IMR-90 (cell line): ENCODE results near the gene FGD5.

Experiments
- CEBPB ChIP-seq: IDR thresholded peaks from 2 replicates; pipeline ENCODE4 v1.6.1; 2012; ENCODE audit warnings: low read depth, low read length, improper control_type of control experiment
- CTCF ChIP-seq: conservative IDR thresholded peaks from 2 replicates; pipeline ENCODE4 v1.5.1; 2012; ENCODE audit warnings: mild to moderate bottlenecking, low read depth, low read length, improper control_type of control experiment
- FOS ChIP-seq: fragments of 150-350 bp; IDR thresholded peaks from 2 replicates; pipeline ENCODE4 v1.6.1; 2016; ENCODE audit warnings: low read depth, low read length
- MXI1 ChIP-seq: IDR thresholded peaks from 2 replicates; pipeline ENCODE4 v1.6.1; 2012; ENCODE audit warnings: low read depth, mild to moderate bottlenecking, low read length, moderate library complexity, borderline replicate concordance
- POLR2A ChIP-seq: IDR thresholded peaks from 2 replicates; pipeline ENCODE4 v1.6.1; 2012; ENCODE audit warnings: mild to moderate bottlenecking, low read depth, low read length
- RAD21 ChIP-seq: IDR thresholded peaks from 2 replicates; pipeline ENCODE4 v1.6.1; 2012; ENCODE audit warnings: low read length, improper control_type of control experiment
- RCOR1 ChIP-seq: IDR thresholded peaks from 2 replicates; pipeline ENCODE4 v1.6.1; 2012; ENCODE audit warnings: mild to moderate bottlenecking, low read length, improper control_type of control experiment; ENCODE audit not compliant: insufficient replicate concordance
- SMC3 ChIP-seq: fragments of 150-350 bp; IDR thresholded peaks from 2 replicates; pipeline ENCODE4 v1.6.1; 2016; ENCODE audit warnings: low read depth, mild to moderate bottlenecking, antibody characterized with exemption, low read length, moderate library complexity
- TF ChIP-seq, protein P1 (sequence below): fragments of 150-350 bp; IDR thresholded peaks from 2 replicates; pipeline ENCODE4 v1.6.1; 2016; ENCODE audit warnings: low read depth, mild to moderate bottlenecking, low read length, moderate library complexity, borderline replicate concordance
- TF ChIP-seq, protein P2 (sequence below): fragments of 150-350 bp; IDR thresholded peaks from 2 replicates; pipeline ENCODE4 v1.6.1; 2017; ENCODE audit warnings: mild to moderate bottlenecking, antibody characterized with exemption, low read length, low read depth

DNA sequence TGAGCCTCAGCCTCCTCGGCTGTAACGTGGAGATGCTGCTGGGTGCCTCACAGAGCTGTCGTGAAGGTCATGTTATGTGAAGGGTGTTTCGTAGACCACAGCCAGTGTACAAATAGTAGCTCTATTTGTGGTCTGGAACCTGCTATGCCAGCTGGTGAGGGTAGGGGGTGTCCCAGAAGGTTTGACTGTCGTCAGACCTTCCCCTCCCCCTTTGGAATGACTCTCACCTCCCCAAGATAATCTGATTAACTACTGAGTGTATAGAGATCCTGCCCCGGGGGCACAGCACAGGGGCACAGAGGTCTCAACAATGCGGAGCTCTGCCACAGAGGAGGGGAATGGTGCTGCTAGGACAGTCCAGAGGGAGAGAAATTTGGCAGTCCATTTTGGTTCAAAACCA, 20.5 kb downstream of the FGD5 start:
- TF ChIP-seq CTCF (no peak), RCOR1 (no peak), RAD21 (no peak), CEBPB (no peak), MXI1 (no peak), POLR2A (no peak), SMC3 (no peak), FOS (no peak)
- TF ChIP-seq, protein P1, sequence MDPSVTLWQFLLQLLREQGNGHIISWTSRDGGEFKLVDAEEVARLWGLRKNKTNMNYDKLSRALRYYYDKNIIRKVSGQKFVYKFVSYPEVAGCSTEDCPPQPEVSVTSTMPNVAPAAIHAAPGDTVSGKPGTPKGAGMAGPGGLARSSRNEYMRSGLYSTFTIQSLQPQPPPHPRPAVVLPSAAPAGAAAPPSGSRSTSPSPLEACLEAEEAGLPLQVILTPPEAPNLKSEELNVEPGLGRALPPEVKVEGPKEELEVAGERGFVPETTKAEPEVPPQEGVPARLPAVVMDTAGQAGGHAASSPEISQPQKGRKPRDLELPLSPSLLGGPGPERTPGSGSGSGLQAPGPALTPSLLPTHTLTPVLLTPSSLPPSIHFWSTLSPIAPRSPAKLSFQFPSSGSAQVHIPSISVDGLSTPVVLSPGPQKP: no peak
- TF ChIP-seq, protein P2, sequence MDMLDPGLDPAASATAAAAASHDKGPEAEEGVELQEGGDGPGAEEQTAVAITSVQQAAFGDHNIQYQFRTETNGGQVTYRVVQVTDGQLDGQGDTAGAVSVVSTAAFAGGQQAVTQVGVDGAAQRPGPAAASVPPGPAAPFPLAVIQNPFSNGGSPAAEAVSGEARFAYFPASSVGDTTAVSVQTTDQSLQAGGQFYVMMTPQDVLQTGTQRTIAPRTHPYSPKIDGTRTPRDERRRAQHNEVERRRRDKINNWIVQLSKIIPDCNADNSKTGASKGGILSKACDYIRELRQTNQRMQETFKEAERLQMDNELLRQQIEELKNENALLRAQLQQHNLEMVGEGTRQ: no peak
